K562 (cell line): Measurements from ENCODE around the gene TAMALIN. TPM values are rescaled to one million over a fixed set of nuclear protein-coding genes. Genes with fewer than 3 reads are reported as not detected.

Source experiments
- ARID2 ChIP-seq: fragments of 450-650 bp; IDR thresholded peaks from 2 replicates; pipeline ENCODE4 v1.6.1; 2017; ENCODE audit warnings: antibody characterized with exemption, mild to moderate bottlenecking
- ARID3B ChIP-seq: fragments of 250-450 bp; sonication (Bioruptor Pico); IDR thresholded peaks from 2 replicates; pipeline ENCODE4 v1.4.0; 2020; ENCODE audit warnings: borderline replicate concordance
- C11orf30 ChIP-seq: fragments of 450-650 bp; IDR thresholded peaks from 2 replicates; pipeline ENCODE4 v1.6.1; 2016; ENCODE audit warnings: low read depth, mild to moderate bottlenecking
- CREB5 ChIP-seq: fragments of 250-450 bp; sonication (Bioruptor Pico); IDR thresholded peaks from 2 replicates; pipeline ENCODE4 v1.5.0; 2020; ENCODE audit warnings: mild to moderate bottlenecking
- FOXK1 ChIP-seq: sonication (generic); formaldehyde crosslinking; IDR thresholded peaks from 2 replicates; pipeline ENCODE4 v1.8.0; 2022; ENCODE audit warnings: missing genetic modification reagents, mild to moderate bottlenecking, borderline replicate concordance
- GABPA ChIP-seq: fragments of 200-800 bp; sonication (Bioruptor generic); conservative IDR thresholded peaks from 2 replicates; pipeline ENCODE4 v1.6.1; 2016; ENCODE audit warnings: low read depth, missing genetic modification characterization, missing compliant biosample characterization
- HMBOX1 ChIP-seq: sonication (generic); IDR thresholded peaks from 2 replicates; pipeline ENCODE4 v1.6.1; 2016
- MAFF ChIP-seq: IDR thresholded peaks from 2 replicates; pipeline ENCODE4 v1.6.1; 2012; ENCODE audit warnings: low read length, improper control_type of control experiment
- NCOR1 ChIP-seq: fragments of 450-650 bp; IDR thresholded peaks from 2 replicates; pipeline ENCODE4 v1.6.1; 2016; ENCODE audit warnings: mild to moderate bottlenecking, moderate library complexity
- NKRF ChIP-seq: fragments of 450-650 bp; IDR thresholded peaks from 2 replicates; pipeline ENCODE4 v1.6.1; 2016; ENCODE audit warnings: borderline replicate concordance
- NR1H2 ChIP-seq: sonication (generic); formaldehyde crosslinking; IDR thresholded peaks from 2 replicates; pipeline ENCODE4 v1.4.0; 2020; ENCODE audit warnings: mild to moderate bottlenecking, missing genetic modification reagents
- NR3C1 ChIP-seq: sonication (generic); formaldehyde crosslinking; IDR thresholded peaks from 2 replicates; pipeline ENCODE4 v1.8.1; 2022; ENCODE audit warnings: missing genetic modification reagents
- POLR2AphosphoS2 ChIP-seq: IDR thresholded peaks from 2 replicates; pipeline ENCODE4 v1.6.1; 2012; ENCODE audit warnings: low read length, improper control_type of control experiment
- RBM22 ChIP-seq: fragments of 200-400 bp; formaldehyde crosslinking; IDR thresholded peaks from 2 replicates; pipeline ENCODE4 v1.6.1; 2018; ENCODE audit warnings: low read length, low read depth; ENCODE audit not compliant: poor library complexity, severe bottlenecking
- SMARCC2 ChIP-seq: fragments of 450-650 bp; IDR thresholded peaks from 2 replicates; pipeline ENCODE4 v1.6.1; 2017; ENCODE audit warnings: antibody characterized with exemption, moderate library complexity, mild to moderate bottlenecking, low read depth
- SRSF9 ChIP-seq: fragments of 200-400 bp; formaldehyde crosslinking; IDR thresholded peaks from 2 replicates; pipeline ENCODE4 v1.6.1; 2017; ENCODE audit warnings: low read depth, low read length, borderline replicate concordance
- TFE3 ChIP-seq: fragments of 450-650 bp; formaldehyde crosslinking; IDR thresholded peaks from 2 replicates; pipeline ENCODE4 v1.4.0; 2020; ENCODE audit warnings: mild to moderate bottlenecking, mixed read lengths
- ZNF354B ChIP-seq: fragments of 250-450 bp; sonication (Bioruptor Pico); IDR thresholded peaks from 2 replicates; pipeline ENCODE4 v1.4.0; 2020
- ZNF512 ChIP-seq: IDR thresholded peaks from 2 replicates; pipeline ENCODE4 v1.6.1; 2016; ENCODE audit warnings: missing genetic modification characterization, missing compliant biosample characterization
- ZNF589 ChIP-seq: fragments of 200-800 bp; sonication (Bioruptor generic); IDR thresholded peaks from 2 replicates; pipeline ENCODE4 v1.6.1; 2016; ENCODE audit warnings: low read depth, missing genetic modification characterization, missing compliant biosample characterization
- ZNF696 ChIP-seq: fragments of 250-450 bp; sonication (Bioruptor Pico); conservative IDR thresholded peaks from 2 replicates; pipeline ENCODE4 v1.4.0; 2020; ENCODE audit warnings: mild to moderate bottlenecking, moderate library complexity
- polyA plus RNA-seq, 8 experiments: library from polyadenylated mRNA; depleted of rRNA in 4 of 8; stranded (reverse) in 5 of 8; unstranded in 3 of 8; fragments of >200 nt; fragmentation: Nextera tagmentation in 2 of 8; fragmentation: Illumina TruSeq in 1 of 8; extraction: Ambion mirVana in 2 of 8; extraction: Trizol in 1 of 8; gene quantifications; 2 replicates each; pipeline versions ENCODE4 v1.2.1 to v1.2.3, GENCODE V29; 2011 to 2014; ENCODE audit warnings: inconsistent platforms in 1 of 8, missing spikeins in 1 of 8
- total RNA-seq, 7 experiments: library from RNA; depleted of rRNA in 6 of 7; stranded (reverse); fragments of >200 nt in 6 of 7; fragmentation: Illumina TruSeq in 2 of 7; extraction: Trizol in 2 of 7; gene quantifications; 2 replicates each; pipeline versions ENCODE4 v1.2.1 to v1.2.3, GENCODE V29; 2011 to 2021; ENCODE audit warnings: low replicate concordance in 1 of 7

Gene TAMALIN
- total and polyA plus RNA-seq, 9 of the 15 experiments (the other 6 are each of a cell fraction or from before 2014, with no cell fraction given), result 0.74 to 2.2 (median 1.5) TPM; not detected in 2

- no peak for TF ChIP-seq ARID3B
- no peak for TF ChIP-seq ZNF512 (tag)
- no peak for TF ChIP-seq NR1H2 (CRISPR knock-in tag)
- no peak for TF ChIP-seq ZNF696 (CRISPR knock-in tag)
- TF ChIP-seq NR3C1 (CRISPR knock-in tag), result no peak
- TF ChIP-seq POLR2AphosphoS2, result no peak
- no peak for TF ChIP-seq C11orf30
- TF ChIP-seq HMBOX1, result no peak
- TF ChIP-seq NCOR1, result no peak
- no peak for TF ChIP-seq TFE3
- TF ChIP-seq SRSF9, result no peak
- TF ChIP-seq CREB5 (CRISPR knock-in tag), result no peak
- TF ChIP-seq GABPA (tag), result peak; percentile 78
- TF ChIP-seq NKRF, result no peak
- TF ChIP-seq MAFF, result no peak
- no peak for TF ChIP-seq ZNF589
- TF ChIP-seq ARID2, result no peak
- no peak for TF ChIP-seq SMARCC2
- TF ChIP-seq FOXK1, result no peak
- TF ChIP-seq ZNF354B (CRISPR knock-in tag), result no peak
- TF ChIP-seq RBM22, result no peak
These were observed 35.0 kb downstream of the TAMALIN start (continued) for GRCh38 chr12:52041695-52042123.
